Breast epithelium (tissue), 3 donors: ENCODE results near the gene KCNS1.

Source experiments
- POLR2A ChIP-seq: fragments of 450-650 bp; IDR thresholded peaks from one replicate; pipeline ENCODE4 v1.6.1; 2016; ENCODE audit warnings: antibody characterized with exemption, mild to moderate bottlenecking, moderate library complexity
- POLR2AphosphoS5 ChIP-seq, 3 donors: sonication (generic); formaldehyde crosslinking; IDR thresholded peaks; one replicate each; pipeline ENCODE4 v1.6.1; 2017; ENCODE audit warnings: antibody characterized with exemption in 3 of 3
- TF ChIP-seq, protein P1 (sequence below), 3 donors: fragments of 450-650 bp; IDR thresholded peaks; one replicate each; pipeline ENCODE4 v1.5.1; 2016 to 2017; ENCODE audit warnings: antibody characterized with exemption in 3 of 3, mild to moderate bottlenecking in 3 of 3, moderate library complexity in 3 of 3

DNA sequence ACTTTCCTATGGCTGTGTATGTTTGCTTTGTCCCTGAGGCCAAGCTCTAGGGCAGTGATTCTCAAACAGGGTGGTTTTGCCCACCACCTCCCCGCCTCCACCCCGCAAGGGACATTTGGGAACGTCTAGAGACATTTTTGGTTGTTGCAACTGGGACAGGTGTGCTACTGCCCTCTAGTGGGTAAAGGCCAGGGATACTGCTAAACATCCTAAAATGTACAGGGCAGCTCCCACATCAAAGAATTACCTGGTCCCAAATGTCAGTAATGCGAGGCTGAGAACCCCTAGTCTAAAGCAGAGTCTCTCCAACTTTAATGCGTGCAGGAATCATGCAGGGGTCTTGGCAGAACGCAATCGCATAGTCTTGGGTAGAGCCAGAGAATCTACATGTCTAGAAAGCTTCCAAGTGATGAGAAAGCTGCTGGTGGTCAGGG is 5.1 kb downstream of the KCNS1 start:
- TF ChIP-seq, protein P1, sequence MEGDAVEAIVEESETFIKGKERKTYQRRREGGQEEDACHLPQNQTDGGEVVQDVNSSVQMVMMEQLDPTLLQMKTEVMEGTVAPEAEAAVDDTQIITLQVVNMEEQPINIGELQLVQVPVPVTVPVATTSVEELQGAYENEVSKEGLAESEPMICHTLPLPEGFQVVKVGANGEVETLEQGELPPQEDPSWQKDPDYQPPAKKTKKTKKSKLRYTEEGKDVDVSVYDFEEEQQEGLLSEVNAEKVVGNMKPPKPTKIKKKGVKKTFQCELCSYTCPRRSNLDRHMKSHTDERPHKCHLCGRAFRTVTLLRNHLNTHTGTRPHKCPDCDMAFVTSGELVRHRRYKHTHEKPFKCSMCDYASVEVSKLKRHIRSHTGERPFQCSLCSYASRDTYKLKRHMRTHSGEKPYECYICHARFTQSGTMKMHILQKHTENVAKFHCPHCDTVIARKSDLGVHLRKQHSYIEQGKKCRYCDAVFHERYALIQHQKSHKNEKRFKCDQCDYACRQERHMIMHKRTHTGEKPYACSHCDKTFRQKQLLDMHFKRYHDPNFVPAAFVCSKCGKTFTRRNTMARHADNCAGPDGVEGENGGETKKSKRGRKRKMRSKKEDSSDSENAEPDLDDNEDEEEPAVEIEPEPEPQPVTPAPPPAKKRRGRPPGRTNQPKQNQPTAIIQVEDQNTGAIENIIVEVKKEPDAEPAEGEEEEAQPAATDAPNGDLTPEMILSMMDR (IDR thresholded peaks at IDR 0.05), result peak in 2 of 3 donors; percentile 56 to 58
- no peak for TF ChIP-seq POLR2AphosphoS5 (IDR thresholded peaks at IDR 0.05)
- TF ChIP-seq POLR2A, result no peak
